GM12878 (cell line): ENCODE data around the gene RMC1. TPM values are rescaled to one million over a fixed set of nuclear protein-coding genes. Genes with fewer than 3 reads are reported as not detected.

Experiments used
- BACH1 ChIP-seq: fragments of 450-650 bp; IDR thresholded peaks from 2 replicates; pipeline ENCODE4 v1.6.1; 2017; ENCODE audit warnings: mild to moderate bottlenecking, borderline replicate concordance
- CHD4 ChIP-seq: fragments of 200-600 bp; sonication (generic); IDR thresholded peaks from 2 replicates; pipeline ENCODE4 v1.6.1; 2016; ENCODE audit warnings: mild to moderate bottlenecking
- GATAD2B ChIP-seq: fragments of 450-650 bp; conservative IDR thresholded peaks from 2 replicates; pipeline ENCODE4 v1.6.1; 2017; ENCODE audit warnings: low read depth, mild to moderate bottlenecking, moderate library complexity
- IKZF2 ChIP-seq, 2 experiments: fragments of 450-650 bp; IDR thresholded peaks; 2 replicates each; pipeline ENCODE4 v1.6.1; 2017; ENCODE audit warnings: mild to moderate bottlenecking in 2 of 2, moderate library complexity in 2 of 2
- NFIC ChIP-seq: IDR thresholded peaks from 2 replicates; pipeline ENCODE4 v1.6.1; 2012; ENCODE audit warnings: low read depth, mild to moderate bottlenecking, inconsistent platforms, low read length, moderate library complexity
- POU2F2 ChIP-seq: IDR thresholded peaks from 3 replicates; pipeline ENCODE4 v1.6.1; 2011; ENCODE audit warnings: low read depth, mild to moderate bottlenecking, low read length, borderline replicate concordance
- RBBP5 ChIP-seq: fragments of 200-600 bp; sonication (generic); conservative IDR thresholded peaks from 2 replicates; pipeline ENCODE4 v1.6.1; 2016
- polyA plus RNA-seq, 11 experiments: library from polyadenylated mRNA; depleted of rRNA in 4 of 11; unstranded in 6 of 11; stranded (reverse) in 5 of 11; fragments of >200 nt; fragmentation: Nextera tagmentation in 4 of 11; fragmentation: Illumina TruSeq in 1 of 11; extraction: Ambion mirVana in 4 of 11; extraction: Trizol in 1 of 11; gene quantifications; 1 replicate in 1 of 11; 2 replicates in 10 of 11; pipeline versions ENCODE4 v1.2.1 to v1.2.3, GENCODE V29; 2011 to 2016; ENCODE audit warnings: inconsistent platforms in 2 of 11, missing spikeins in 2 of 11, low read depth in 1 of 11
- total RNA-seq, 4 experiments: library from RNA; depleted of rRNA in 3 of 4; stranded (reverse); fragments of >200 nt in 3 of 4; fragmentation: Illumina TruSeq in 1 of 4; extraction: Trizol in 1 of 4; gene quantifications; 2 replicates each; pipeline versions ENCODE4 v1.2.1 to v1.2.3, GENCODE V29; 2013 to 2021
- TF ChIP-seq, protein P1 (sequence below): IDR thresholded peaks from 2 replicates; pipeline ENCODE4 v1.6.1; 2011; ENCODE audit warnings: mild to moderate bottlenecking, low read depth, low read length, moderate library complexity; ENCODE audit not compliant: insufficient replicate concordance
- TF ChIP-seq, protein P2 (sequence below): fragments of 150-350 bp; IDR thresholded peaks from 2 replicates; pipeline ENCODE4 v1.6.1; 2016; ENCODE audit warnings: low read depth, low read length

Gene RMC1
- total and polyA plus RNA-seq, 10 of the 15 experiments (the other 5 are each of a cell fraction or from before 2014, with no cell fraction given), result 8.4 to 57.6 (median 42.5) TPM

DNA sequence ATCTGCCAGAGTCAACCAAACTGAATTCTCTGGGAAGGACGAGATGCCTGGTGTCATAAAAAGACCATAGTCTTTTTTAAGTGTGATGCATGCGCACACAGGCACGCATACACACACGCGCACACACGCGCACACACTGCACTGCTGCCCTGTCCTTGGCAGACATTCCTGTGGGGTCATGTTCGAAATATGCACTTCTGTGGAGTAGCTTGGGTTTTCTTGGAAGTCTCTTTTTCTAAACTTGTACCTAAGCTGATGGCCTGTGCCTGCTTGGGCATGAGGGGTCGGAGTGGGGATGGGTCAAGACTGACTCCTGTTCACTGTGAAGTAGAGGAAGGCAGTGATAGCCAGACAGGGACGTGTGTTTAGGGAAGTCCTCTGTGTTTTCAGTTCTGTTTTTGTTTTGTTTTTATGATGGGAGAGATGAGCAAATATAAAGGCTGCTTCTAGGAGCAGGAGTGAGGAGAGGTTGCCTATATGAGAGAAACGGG lies 4.0 kb upstream of the RMC1 start (continued):
- TF ChIP-seq, protein P1, sequence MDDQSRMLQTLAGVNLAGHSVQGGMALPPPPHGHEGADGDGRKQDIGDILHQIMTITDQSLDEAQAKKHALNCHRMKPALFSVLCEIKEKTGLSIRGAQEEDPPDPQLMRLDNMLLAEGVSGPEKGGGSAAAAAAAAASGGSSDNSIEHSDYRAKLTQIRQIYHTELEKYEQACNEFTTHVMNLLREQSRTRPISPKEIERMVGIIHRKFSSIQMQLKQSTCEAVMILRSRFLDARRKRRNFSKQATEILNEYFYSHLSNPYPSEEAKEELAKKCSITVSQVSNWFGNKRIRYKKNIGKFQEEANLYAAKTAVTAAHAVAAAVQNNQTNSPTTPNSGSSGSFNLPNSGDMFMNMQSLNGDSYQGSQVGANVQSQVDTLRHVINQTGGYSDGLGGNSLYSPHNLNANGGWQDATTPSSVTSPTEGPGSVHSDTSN, result no peak
- no peak for TF ChIP-seq POU2F2
- TF ChIP-seq, protein P2, sequence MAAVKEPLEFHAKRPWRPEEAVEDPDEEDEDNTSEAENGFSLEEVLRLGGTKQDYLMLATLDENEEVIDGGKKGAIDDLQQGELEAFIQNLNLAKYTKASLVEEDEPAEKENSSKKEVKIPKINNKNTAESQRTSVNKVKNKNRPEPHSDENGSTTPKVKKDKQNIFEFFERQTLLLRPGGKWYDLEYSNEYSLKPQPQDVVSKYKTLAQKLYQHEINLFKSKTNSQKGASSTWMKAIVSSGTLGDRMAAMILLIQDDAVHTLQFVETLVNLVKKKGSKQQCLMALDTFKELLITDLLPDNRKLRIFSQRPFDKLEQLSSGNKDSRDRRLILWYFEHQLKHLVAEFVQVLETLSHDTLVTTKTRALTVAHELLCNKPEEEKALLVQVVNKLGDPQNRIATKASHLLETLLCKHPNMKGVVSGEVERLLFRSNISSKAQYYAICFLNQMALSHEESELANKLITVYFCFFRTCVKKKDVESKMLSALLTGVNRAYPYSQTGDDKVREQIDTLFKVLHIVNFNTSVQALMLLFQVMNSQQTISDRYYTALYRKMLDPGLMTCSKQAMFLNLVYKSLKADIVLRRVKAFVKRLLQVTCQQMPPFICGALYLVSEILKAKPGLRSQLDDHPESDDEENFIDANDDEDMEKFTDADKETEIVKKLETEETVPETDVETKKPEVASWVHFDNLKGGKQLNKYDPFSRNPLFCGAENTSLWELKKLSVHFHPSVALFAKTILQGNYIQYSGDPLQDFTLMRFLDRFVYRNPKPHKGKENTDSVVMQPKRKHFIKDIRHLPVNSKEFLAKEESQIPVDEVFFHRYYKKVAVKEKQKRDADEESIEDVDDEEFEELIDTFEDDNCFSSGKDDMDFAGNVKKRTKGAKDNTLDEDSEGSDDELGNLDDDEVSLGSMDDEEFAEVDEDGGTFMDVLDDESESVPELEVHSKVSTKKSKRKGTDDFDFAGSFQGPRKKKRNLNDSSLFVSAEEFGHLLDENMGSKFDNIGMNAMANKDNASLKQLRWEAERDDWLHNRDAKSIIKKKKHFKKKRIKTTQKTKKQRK, result no peak
- 0 out of 2 replicates have a peak, but pooled peaks have one; percentile 29 for TF ChIP-seq NFIC
- no peak for TF ChIP-seq CHD4
- TF ChIP-seq GATAD2B, result no peak
- no peak for TF ChIP-seq BACH1
- peak in 1 of 2 experiments; percentile 14; a peak in 2 of 4 replicates for TF ChIP-seq IKZF2 (IDR thresholded peaks at IDR 0.05)
- TF ChIP-seq RBBP5, result no peak
- TF ChIP-seq, all 136 proteins: peak for 5
